Mononuclear cell (primary cell): ENCODE measurements around the gene PDE4B. TPM values are rescaled to one million over a fixed set of nuclear protein-coding genes. Genes with fewer than 3 reads are reported as not detected.
"Not testable (repeated sequence)": the region's sequence is repeated elsewhere in the genome, so short reads cannot be mapped to it uniquely, and the experiment has no call there.

Experiments
- H3K27me3 ChIP-seq: 2 replicates; pipeline ENCODE4 v1.6.0; 2011; ENCODE audit warnings: low read length, control low read depth; ENCODE audit not compliant: insufficient read depth
- H3K4me1 ChIP-seq: 2 replicates; pipeline ENCODE4 v1.5.1; 2011; ENCODE audit warnings: mild to moderate bottlenecking, low read length, control low read depth; ENCODE audit not compliant: insufficient read depth
- H3K4me3 ChIP-seq: 2 replicates; pipeline ENCODE4 v1.5.1; 2011; ENCODE audit warnings: mild to moderate bottlenecking, low read length, moderate library complexity
- H3K9me3 ChIP-seq: 2 replicates; pipeline ENCODE4 v1.5.1; 2011; ENCODE audit warnings: low read depth, mild to moderate bottlenecking, control low read depth, low read length
- total RNA-seq: library from RNA; depleted of rRNA; stranded (reverse); fragments of >200 nt; gene quantifications from one replicate; pipeline ENCODE4 v1.2.3, GENCODE V29; 2012

PDE4B gene
- total RNA-seq, 1 donor: 518 TPM

DNA sequence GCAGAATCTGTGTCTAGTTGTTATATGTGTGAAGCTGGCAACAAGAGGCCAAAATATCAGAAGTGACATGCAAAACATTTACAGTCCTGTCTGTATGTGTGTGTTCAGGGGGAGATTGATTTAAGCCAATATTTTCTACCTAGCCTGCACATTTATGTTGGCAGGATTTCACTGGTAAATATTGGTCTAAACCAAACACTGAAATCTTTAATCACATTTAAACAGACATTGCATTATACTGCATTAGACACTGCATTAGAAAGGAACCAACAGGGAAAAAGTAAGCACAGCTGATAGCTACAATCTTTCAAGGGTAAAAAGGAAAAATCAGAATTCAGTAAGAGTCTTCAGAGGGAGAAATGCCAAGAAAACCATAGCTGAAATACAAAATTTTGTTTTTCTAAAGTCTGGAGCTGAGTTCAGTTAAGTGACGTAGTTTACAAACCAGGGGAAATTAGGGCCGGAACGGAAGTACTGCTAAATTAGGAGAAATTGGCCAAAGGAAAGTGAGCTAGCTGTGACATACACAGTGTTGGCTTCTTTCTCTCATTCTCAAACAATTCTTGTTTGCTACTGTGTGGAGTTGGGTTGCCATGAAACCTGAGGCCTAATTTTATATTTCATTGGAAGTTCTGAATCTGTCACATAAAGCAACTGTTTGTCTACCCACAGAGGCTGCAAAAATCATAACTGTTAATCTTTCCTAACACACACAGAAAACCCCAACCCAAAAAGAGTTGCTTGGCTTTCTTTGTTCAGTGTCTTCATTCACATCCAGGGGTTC is 524.0 kb downstream of the PDE4B start:
- peaks cover 20% of the 10 kb centered on the region for H3K4me1 ChIP-seq
- H3K4me3 ChIP-seq: no peak overlapping the region

DNA sequence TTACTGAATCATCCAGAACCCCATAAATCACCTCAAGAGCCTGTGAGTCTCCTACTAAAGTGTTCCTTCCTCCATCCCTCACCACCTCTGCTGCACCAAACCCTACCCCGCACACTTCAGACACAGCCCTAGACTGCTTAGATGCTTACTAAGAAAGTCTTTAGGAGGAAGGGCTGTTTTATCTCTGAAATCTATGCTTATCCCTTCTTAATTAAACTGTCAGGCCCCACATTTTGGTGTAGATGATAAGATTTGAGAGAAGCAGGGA is 524.5 kb downstream of the PDE4B start:
- Histone ChIP-seq H3K27me3 (no peaks in the 10 kb centered on the region), H3K9me3 (no peaks in the 10 kb centered on the region), H3K4me3 (no peak overlapping the region), H3K4me1 (peaks cover 20% of the 10 kb centered on the region)

More for the DNA sequence above, 524.0 kb downstream of the PDE4B start:
- no peaks in the 10 kb centered on the region for H3K27me3 ChIP-seq
- no peaks in the 10 kb centered on the region for H3K9me3 ChIP-seq

DNA sequence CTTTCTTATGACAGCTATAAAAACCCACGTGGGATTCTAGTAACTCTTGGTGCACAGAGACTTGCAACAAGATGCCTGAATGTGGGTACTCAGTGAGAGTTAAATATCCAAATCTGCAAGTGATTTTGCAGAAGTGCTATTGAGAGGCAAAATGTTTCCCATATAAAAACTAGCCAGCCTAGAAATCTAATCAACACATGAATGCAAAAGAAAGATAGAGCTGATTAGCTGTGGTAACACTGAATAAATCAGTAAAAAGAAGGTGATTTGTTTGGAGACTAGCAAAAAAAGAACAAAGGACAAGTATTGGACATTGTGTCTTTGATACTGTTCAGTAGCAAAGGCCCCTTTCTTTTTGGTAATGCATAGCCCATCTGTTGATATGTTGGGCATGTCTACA is 527.5 kb downstream of the PDE4B start:
- H3K4me1 ChIP-seq: peaks cover 20% of the 10 kb centered on the region
- no peak overlapping the region for H3K4me3 ChIP-seq
- no peaks in the 10 kb centered on the region for H3K27me3 ChIP-seq
- H3K9me3 ChIP-seq: no peaks in the 10 kb centered on the region

- H3K27me3 ChIP-seq, H3K4me1 ChIP-seq, H3K9me3 ChIP-seq, H3K4me3 ChIP-seq: not testable (repeated sequence)
Measured at GRCh38 chr1:66322462-66322861, 529.8 kb downstream of the PDE4B start.

GRCh38 chr1:66323958-66324625 is 531.4 kb downstream of the PDE4B start:
- Histone ChIP-seq H3K4me1 (peaks cover 19% of the 10 kb centered on the region), H3K9me3 (no peaks in the 10 kb centered on the region), H3K4me3 (no peak overlapping the region), H3K27me3 (no peaks in the 10 kb centered on the region)

DNA sequence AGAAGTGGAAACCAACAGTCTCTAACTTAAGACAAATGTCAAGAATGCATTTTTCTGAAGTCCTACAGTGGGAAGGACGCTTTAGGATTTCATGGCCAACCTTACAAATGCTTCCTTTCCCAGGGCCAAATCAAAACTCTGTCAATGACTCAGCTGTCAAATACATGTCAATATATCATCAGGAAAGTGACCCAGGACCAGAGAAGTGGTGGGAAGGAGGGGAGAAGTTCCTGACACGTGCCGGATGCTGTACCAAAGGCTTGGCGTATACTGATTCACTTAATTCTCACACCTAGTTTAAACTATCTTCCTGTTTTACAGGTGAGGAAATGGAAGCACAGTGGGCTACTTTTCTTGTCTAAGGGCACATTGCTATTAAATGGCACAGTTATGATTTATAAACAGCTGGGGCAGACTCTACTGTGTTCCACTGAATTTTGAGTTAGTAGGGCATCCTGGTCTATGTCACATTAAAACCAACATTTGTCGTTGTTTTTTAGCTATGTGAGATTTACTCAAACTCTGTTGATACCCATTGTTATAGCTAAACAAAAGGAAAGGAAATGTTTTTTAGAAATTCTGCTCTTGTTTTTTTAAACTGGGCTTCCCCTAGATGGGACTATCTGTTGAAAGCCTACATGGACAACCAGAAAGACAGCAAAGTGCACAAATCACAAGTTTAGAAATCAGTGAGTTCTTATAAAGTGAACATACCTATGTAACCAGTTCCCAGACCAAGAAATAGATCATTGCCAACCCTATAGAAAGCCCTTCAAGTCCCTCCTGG is 533.1 kb downstream of the PDE4B start:
- no peaks in the 10 kb centered on the region for H3K9me3 ChIP-seq
- H3K4me1 ChIP-seq: peaks cover 34% of the 10 kb centered on the region
- no peaks in the 10 kb centered on the region for H3K27me3 ChIP-seq

GRCh38 chr1:66326867-66327266 is 534.2 kb downstream of the PDE4B start:
- no peak overlapping the region for H3K4me3 ChIP-seq
- H3K27me3 ChIP-seq: no peaks in the 10 kb centered on the region
- H3K9me3 ChIP-seq: no peaks in the 10 kb centered on the region
- peaks cover 41% of the 10 kb centered on the region for H3K4me1 ChIP-seq

More for the DNA sequence above, 533.1 kb downstream of the PDE4B start:
- H3K4me3 ChIP-seq: no peak overlapping the region

DNA sequence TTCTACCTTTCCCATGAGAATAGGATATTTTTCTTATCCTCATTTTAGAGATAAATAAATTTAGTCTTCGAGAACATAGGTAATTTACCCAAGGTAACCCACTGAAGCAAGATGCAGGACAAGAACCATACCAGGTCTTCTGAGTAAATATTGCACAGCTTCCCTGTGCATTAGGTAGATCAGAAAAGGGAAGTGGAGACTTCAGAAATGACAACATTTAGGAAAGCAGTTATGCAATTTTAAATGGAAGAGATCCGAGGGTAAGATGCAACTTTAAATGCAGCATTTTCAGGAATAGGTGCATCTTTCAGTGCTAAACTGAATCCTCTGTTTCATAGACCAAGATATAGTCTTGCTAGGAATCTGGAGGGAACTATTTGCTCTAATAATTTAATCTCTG is 534.9 kb downstream of the PDE4B start:
- Histone ChIP-seq H3K27me3 (no peaks in the 10 kb centered on the region), H3K4me3 (no peak overlapping the region), H3K9me3 (no peaks in the 10 kb centered on the region), H3K4me1 (peaks cover 42% of the 10 kb centered on the region)

DNA sequence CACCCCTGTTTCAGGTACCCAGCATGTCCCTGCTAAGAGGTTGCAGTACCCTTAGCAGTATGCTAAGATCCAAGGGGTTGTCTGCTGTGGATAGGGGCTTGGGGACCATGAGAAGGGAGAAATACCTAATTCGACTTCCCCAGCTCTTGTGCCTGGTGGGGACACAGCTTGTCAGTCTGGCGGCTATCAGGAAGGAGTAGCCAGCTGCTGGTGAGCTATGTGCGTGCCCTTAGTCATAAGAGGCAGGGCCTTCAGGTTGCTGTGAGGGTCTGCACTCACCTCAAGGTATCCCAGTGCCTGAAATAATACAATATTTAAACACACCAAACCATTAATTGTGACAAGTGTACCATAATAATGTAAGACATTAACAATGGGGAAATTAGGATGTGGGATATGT is 536.2 kb downstream of the PDE4B start:
- H3K9me3 ChIP-seq: no peaks in the 10 kb centered on the region
- no peak overlapping the region for H3K4me3 ChIP-seq
- peaks cover 46% of the 10 kb centered on the region for H3K4me1 ChIP-seq

DNA sequence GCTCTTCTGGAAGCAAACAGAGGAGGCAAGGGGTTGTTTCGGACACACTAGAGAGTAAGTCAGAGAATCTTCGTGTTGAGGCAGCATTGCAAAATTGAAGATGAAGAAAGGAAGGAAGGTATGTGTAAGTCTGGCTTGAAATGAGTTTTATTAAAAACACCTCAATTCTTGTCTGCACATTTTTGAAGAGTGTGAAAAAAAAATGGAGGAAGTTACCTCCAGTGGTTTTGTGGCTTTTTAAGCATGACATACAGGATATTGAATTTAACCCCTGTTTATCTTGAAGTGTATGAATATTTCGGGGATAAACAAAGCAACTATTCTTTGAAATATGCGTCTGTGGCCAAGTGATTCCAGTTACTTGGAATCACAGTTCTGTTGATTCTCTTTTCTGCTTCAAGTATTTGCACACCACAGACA is 538.0 kb downstream of the PDE4B start:
- Histone ChIP-seq H3K27me3 (no peaks in the 10 kb centered on the region), H3K4me3 (no peak overlapping the region), H3K4me1 (peaks cover 62% of the 10 kb centered on the region), H3K9me3 (no peaks in the 10 kb centered on the region)

More for the DNA sequence above, 536.2 kb downstream of the PDE4B start:
- no peaks in the 10 kb centered on the region for H3K27me3 ChIP-seq

GRCh38 chr1:66331658-66332547 is 539.2 kb downstream of the PDE4B start:
- H3K4me1 ChIP-seq: peaks cover 69% of the 10 kb centered on the region

DNA sequence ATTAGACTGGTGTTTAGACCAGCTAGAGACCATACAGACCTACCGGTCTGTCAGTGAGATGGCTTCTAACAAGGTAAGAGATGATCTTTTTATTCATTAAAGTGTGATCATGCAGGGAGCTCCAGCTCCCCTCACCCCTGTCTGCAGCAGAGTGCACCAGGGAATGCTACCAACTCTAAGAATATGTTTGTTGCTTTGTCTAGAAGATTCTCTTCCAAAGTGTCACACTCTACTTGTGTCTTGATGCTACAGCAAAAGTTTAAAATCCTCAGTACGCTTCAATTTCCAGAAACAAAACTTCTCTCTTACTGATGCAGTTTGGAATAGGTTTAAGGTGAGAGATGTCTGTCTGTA is 539.8 kb downstream of the PDE4B start:
- H3K27me3 ChIP-seq: no peaks in the 10 kb centered on the region

More at GRCh38 chr1:66331658-66332547, 539.2 kb downstream of the PDE4B start:
- Histone ChIP-seq H3K4me3 (peak overlapping the region; percentile 79), H3K27me3 (no peaks in the 10 kb centered on the region), H3K9me3 (no peaks in the 10 kb centered on the region)

DNA sequence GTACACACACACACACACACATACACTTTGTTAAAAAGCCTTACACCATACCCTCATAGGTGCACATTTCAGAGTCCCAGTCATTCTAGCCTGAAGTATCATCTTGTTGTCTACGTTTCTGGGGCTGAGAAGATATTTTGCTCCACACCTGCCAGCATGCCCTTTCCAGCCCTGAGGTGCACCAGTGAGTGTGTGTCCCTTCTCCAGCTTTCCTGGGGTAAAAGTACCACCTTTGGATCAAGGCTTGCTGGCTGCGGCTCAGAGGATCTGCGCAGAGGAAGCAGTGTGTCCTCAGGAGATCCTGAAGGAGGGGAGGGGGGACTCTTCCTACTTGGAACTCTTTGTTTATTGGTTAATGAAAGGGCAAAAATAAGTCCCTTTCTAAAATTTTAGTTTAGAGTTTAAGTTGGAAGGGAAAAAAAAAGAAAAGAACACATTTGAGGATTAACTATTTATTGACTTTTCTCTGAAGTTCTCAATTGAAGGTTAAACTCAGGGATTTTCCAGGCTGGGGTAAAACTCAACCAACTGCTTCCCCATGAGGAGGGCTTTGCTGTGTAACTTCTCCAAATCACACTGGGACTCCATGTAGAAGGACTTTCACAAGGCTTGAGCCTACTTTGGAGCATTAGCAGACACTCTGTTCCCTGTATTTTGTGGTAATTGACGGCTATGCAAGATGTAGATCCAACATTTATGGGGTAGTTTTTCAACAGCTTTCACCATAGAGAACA is 540.9 kb downstream of the PDE4B start:
- Histone ChIP-seq H3K27me3 (no peaks in the 10 kb centered on the region), H3K4me1 (peaks cover 70% of the 10 kb centered on the region), H3K4me3 (peak overlapping the region; percentile 79), H3K9me3 (no peaks in the 10 kb centered on the region)

More for the DNA sequence above, 539.8 kb downstream of the PDE4B start:
- Histone ChIP-seq H3K4me1 (peaks cover 73% of the 10 kb centered on the region), H3K9me3 (no peaks in the 10 kb centered on the region), H3K4me3 (peak overlapping the region; percentile 79)

DNA sequence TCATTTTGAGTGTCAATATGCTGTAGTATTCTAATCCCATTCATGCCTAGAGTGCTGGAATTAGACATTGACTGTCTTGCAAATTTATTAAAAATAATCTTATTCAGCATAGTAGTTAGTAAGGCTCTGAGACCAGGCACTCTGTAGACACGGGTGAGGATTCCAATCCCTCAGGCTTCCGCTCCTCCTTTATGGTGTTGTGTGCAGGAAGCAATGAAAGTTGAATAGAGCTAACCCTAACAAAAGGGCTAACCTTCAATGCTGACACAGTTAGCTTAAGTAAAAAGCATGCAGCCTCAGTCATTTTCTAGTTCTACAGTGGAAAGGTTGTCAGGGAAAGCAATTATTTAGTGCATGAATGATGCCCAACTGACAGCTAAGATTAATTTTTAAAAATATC is 541.6 kb downstream of the PDE4B start:
- Histone ChIP-seq H3K4me3 (peak overlapping the region; percentile 79), H3K9me3 (no peaks in the 10 kb centered on the region), H3K4me1 (peaks cover 65% of the 10 kb centered on the region), H3K27me3 (no peaks in the 10 kb centered on the region)
